ENCODE results near the gene RBM10.

- peak in 1 of 3 experiments; percentile 18 for TF ChIP-seq CTCF (IDR thresholded peaks at IDR 0.05)
- TF ChIP-seq POLR2A (IDR thresholded peaks at IDR 0.05) = no peak
Measured at GRCh38 chrX:47200385-47201150, 55.5 kb downstream of the RBM10 start.

Measured in testis (tissue), 2 donors.